ENCODE measurements around the gene CC2D2B. TPM values are rescaled to one million over a fixed set of nuclear protein-coding genes. Genes with fewer than 3 reads are reported as not detected.

CC2D2B gene
- total and polyA plus RNA-seq, 2 of the 13 experiments (the other 11 are each of a cell fraction or from before 2014, with no cell fraction given): 0.20 TPM; not detected in 1

DNA sequence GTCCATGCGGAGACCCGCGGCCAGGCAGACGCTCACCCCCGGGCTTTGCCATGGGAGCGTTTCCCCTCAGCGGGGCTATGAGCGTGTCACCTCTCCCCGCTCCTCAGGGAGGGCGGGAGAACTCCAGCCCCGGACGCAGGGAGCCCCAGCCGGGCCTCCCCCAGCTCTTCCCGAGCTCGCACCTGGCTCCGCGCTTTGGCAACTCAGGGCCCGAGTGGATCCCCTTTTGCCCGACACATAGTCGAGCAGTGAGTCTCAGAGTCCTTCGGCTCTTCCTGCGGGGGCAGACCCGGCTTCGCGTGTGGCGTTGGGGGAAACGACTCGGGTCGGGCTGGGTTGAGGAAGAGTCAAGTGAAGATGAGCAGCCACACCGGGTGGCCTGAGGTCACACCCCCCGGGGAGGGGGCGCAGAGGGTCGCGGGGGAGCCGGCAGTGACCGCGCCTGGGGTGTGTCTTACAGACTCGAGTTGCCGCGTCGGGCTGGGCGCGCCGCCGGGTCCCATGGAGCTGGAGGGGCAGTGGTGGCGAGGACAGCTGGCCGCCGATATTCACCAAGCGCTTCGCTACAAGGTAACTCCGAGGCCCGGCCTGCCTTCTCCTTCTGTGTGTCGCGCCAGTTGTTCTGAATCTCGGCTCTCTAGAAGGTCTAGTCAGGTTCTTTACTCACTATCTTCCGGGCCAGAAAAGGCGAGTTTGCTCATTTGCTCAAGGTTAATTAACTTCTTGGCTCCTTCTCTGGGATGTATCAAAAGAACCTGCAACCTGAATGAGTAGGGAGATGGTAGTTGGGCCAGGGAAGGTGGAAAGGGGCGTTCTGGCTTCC, 136.3 kb downstream of the CC2D2B start (continued):
- TF ChIP-seq, protein P1, sequence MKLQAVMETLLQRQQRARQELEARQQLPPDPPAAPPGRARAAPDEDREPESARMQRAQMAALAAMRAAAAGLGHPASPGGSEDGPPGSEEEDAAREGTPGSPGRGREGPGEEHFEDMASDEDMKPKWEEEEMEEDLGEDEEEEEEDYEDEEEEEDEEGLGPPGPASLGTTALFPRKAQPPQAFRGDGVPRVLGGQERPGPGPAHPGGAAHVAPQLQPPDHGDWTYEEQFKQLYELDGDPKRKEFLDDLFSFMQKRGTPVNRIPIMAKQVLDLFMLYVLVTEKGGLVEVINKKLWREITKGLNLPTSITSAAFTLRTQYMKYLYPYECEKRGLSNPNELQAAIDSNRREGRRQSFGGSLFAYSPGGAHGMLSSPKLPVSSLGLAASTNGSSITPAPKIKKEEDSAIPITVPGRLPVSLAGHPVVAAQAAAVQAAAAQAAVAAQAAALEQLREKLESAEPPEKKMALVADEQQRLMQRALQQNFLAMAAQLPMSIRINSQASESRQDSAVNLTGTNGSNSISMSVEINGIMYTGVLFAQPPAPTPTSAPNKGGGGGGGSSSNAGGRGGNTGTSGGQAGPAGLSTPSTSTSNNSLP (IDR thresholded peaks at IDR 0.05; ENCODE audit: low read depth, low read length): no peak
- peak; percentile 93 for TF ChIP-seq ZNF879 (CRISPR knock-in tag; IDR thresholded peaks at IDR 0.05)
- no peak for TF ChIP-seq CBX2 (IDR thresholded peaks at IDR 0.05; ENCODE audit: low read depth, low read length)
- no peak for TF ChIP-seq CBX2 (CRISPR knock-in tag; IDR thresholded peaks at IDR 0.05; ENCODE audit: low read depth)
- TF ChIP-seq ZNF180 (CRISPR knock-in tag; IDR thresholded peaks at IDR 0.05; ENCODE audit: borderline replicate concordance, low read depth): no peak
- TF ChIP-seq, protein P2, sequence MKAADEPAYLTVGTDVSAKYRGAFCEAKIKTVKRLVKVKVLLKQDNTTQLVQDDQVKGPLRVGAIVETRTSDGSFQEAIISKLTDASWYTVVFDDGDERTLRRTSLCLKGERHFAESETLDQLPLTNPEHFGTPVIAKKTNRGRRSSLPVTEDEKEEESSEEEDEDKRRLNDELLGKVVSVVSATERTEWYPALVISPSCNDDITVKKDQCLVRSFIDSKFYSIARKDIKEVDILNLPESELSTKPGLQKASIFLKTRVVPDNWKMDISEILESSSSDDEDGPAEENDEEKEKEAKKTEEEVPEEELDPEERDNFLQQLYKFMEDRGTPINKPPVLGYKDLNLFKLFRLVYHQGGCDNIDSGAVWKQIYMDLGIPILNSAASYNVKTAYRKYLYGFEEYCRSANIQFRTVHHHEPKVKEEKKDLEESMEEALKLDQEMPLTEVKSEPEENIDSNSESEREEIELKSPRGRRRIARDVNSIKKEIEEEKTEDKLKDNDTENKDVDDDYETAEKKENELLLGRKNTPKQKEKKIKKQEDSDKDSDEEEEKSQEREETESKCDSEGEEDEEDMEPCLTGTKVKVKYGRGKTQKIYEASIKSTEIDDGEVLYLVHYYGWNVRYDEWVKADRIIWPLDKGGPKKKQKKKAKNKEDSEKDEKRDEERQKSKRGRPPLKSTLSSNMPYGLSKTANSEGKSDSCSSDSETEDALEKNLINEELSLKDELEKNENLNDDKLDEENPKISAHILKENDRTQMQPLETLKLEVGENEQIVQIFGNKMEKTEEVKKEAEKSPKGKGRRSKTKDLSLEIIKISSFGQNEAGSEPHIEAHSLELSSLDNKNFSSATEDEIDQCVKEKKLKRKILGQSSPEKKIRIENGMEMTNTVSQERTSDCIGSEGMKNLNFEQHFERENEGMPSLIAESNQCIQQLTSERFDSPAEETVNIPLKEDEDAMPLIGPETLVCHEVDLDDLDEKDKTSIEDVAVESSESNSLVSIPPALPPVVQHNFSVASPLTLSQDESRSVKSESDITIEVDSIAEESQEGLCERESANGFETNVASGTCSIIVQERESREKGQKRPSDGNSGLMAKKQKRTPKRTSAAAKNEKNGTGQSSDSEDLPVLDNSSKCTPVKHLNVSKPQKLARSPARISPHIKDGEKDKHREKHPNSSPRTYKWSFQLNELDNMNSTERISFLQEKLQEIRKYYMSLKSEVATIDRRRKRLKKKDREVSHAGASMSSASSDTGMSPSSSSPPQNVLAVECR (CRISPR knock-in tag; IDR thresholded peaks at IDR 0.05; ENCODE audit: borderline replicate concordance): peak; percentile 11; the same call in 1 of the 2 replicates
- TF ChIP-seq, protein P3, sequence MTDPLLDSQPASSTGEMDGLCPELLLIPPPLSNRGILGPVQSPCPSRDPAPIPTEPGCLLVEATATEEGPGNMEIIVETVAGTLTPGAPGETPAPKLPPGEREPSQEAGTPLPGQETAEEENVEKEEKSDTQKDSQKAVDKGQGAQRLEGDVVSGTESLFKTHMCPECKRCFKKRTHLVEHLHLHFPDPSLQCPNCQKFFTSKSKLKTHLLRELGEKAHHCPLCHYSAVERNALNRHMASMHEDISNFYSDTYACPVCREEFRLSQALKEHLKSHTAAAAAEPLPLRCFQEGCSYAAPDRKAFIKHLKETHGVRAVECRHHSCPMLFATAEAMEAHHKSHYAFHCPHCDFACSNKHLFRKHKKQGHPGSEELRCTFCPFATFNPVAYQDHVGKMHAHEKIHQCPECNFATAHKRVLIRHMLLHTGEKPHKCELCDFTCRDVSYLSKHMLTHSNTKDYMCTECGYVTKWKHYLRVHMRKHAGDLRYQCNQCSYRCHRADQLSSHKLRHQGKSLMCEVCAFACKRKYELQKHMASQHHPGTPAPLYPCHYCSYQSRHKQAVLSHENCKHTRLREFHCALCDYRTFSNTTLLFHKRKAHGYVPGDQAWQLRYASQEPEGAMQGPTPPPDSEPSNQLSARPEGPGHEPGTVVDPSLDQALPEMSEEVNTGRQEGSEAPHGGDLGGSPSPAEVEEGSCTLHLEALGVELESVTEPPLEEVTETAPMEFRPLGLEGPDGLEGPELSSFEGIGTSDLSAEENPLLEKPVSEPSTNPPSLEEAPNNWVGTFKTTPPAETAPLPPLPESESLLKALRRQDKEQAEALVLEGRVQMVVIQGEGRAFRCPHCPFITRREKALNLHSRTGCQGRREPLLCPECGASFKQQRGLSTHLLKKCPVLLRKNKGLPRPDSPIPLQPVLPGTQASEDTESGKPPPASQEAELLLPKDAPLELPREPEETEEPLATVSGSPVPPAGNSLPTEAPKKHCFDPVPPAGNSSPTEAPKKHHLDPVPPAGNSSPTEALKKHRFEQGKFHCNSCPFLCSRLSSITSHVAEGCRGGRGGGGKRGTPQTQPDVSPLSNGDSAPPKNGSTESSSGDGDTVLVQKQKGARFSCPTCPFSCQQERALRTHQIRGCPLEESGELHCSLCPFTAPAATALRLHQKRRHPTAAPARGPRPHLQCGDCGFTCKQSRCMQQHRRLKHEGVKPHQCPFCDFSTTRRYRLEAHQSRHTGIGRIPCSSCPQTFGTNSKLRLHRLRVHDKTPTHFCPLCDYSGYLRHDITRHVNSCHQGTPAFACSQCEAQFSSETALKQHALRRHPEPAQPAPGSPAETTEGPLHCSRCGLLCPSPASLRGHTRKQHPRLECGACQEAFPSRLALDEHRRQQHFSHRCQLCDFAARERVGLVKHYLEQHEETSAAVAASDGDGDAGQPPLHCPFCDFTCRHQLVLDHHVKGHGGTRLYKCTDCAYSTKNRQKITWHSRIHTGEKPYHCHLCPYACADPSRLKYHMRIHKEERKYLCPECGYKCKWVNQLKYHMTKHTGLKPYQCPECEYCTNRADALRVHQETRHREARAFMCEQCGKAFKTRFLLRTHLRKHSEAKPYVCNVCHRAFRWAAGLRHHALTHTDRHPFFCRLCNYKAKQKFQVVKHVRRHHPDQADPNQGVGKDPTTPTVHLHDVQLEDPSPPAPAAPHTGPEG (CRISPR knock-in tag; IDR thresholded peaks at IDR 0.05): no peak
- TF ChIP-seq ZNF12 (CRISPR knock-in tag; IDR thresholded peaks at IDR 0.05): no peak
- TF ChIP-seq KLF9 (CRISPR knock-in tag; IDR thresholded peaks at IDR 0.05; ENCODE audit: low read depth): no peak
- no peak for TF ChIP-seq FOXJ3 (CRISPR knock-in tag; IDR thresholded peaks at IDR 0.05; ENCODE audit: borderline replicate concordance)
- no peak for TF ChIP-seq KDM5B (CRISPR knock-in tag; IDR thresholded peaks at IDR 0.05; ENCODE audit: borderline replicate concordance)
- no peak for TF ChIP-seq TGIF2 (CRISPR knock-in tag; IDR thresholded peaks at IDR 0.05)
- 0 out of 2 replicates have a peak, but pooled peaks have one; percentile 70 for TF ChIP-seq ZFP41 (CRISPR knock-in tag; IDR thresholded peaks at IDR 0.05; ENCODE audit: borderline replicate concordance)
- TF ChIP-seq ZNF205 (CRISPR knock-in tag; IDR thresholded peaks at IDR 0.05): no peak
